ENCODE results near the gene PSMB11.

GRCh38 chr14:23056145-23056955 is 14.3 kb downstream of the PSMB11 start:
- TF ChIP-seq CTCF (IDR thresholded peaks at IDR 0.05; ENCODE audit: poor library complexity) (peak; percentile 66), EZH2 (IDR thresholded peaks at IDR 0.05; ENCODE audit: borderline replicate concordance) (no peak), EZH2phosphoT487 (IDR thresholded peaks at IDR 0.05; ENCODE audit: low read depth, severe bottlenecking, unreplicated experiment) (no peak)

All from hepatocyte (in vitro differentiated cells).